GM21381 (cell line): ENCODE measurements around the gene IP6K1.
A peak's percentile ranks its signal among the peaks of the same experiment; 100 is the strongest.

Source experiments
- ATAC-seq: cut with Tn5 transposase; IDR thresholded peaks from one replicate; pipeline ENCODE4 v1.9.1; 2021; ENCODE audit warnings: mild to moderate bottlenecking, moderate library complexity; ENCODE audit not compliant: unreplicated experiment

Gene IP6K1

GRCh38 chr3:49725906-49726681 is 60.2 kb downstream of the IP6K1 start:
- no peak for ATAC-seq

- ATAC-seq = no peak
Measured at GRCh38 chr3:49724586-49724985, 61.8 kb downstream of the IP6K1 start.

- peak; percentile 84 for ATAC-seq
Measured at GRCh38 chr3:49723628-49724551, 62.5 kb downstream of the IP6K1 start, which contains the start of gene GMPPB. Gene GMPPB, minus strand, starts transcription at chr3:49723951. Its CDS starts 225 bp downstream, at chr3:49723726.

DNA sequence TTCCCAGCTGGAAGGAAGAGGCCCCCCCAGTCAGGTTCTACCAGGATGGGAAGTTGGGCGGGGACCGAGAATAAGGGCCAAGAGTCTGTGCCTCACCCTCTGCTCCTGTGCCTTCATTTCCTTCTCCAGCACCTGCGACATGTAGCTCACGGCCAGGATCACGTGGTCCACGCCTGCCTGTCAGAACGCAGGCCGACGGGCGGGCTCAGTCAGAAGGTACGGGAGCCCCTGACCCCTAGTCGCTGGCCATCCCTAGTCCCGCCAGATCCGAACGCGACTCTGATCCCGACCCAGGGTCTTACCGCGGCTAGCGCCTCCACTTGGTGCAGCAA is 63.1 kb downstream of the IP6K1 start:
- ATAC-seq = peak; percentile 4

GRCh38 chr3:49722896-49723295 is 63.4 kb downstream of the IP6K1 start:
- ATAC-seq = no peak

GRCh38 chr3:49721896-49722781 is 64.2 kb downstream of the IP6K1 start:
- no peak for ATAC-seq

- ATAC-seq = no peak
Measured at GRCh38 chr3:49721596-49721895, 64.8 kb downstream of the IP6K1 start.

DNA sequence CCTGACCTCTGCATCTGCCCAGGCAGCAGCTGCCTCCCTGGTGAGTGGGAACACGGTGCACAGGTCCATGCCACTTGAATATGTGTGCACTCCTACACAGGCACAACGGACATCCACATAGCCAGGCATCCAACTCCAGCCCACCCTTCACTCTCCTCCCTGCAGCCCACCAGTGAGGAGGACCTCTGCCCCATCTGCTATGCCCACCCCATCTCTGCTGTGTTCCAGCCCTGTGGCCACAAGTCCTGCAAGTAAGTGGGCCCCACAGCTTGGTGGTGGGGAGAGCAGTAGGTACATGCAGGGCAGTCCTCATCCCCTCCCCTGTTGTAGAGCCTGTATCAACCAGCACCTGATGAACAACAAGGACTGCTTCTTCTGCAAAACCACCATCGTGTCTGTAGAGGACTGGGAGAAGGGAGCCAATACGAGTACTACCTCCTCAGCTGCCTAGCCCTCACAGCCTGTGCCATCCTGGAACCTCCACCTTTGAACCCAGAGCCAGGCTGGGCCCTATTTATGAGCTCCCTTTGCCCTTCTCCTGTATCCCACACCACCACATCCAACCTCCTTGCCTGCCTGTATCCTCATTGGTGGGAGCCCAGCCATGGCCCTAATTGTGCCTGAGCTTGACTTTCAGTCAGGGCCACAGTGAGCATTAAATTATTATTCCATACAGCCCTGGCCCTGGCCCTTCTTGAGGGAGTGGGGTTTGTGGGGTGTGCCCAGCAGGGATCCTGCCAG is 65.3 kb downstream of the IP6K1 start:
- no peak for ATAC-seq

DNA sequence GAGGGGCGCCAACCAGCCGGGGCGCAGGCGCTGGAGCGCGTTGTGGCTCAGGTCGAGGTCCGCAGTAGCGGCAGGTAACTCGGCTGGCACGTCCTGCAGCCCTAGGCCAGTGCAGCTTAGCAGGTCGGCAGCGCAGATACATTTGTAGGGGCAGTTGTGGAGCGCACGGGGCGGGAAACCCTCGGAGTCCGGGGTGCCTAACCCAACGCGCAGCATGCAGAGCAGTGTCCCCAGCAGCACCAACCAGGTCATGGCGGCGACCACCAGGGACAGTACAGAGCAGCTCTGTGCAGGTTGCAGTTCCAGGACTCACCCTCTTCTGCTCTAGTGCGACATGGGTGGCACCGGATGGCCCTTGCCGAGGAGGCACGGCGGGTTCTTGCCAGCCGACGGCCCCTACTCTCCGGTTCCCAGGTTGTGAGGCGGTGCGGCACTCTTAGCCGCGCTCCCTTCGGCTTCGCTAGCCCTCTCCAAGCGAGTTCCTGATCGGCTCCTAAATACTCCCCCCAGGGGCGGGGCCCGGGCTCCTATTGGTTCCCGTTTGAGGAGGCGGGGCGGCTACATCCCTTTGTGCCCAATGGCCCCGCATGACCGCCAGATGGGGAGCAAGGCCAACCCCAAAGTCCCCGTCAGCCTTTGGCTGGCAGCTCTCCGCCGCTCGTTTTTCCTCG is 67.0 kb downstream of the IP6K1 start, which contains the start of gene AMIGO3:
TSS of gene AMIGO3 (minus strand) at position 471 of the 671 bp plus-strand sequence. CDS start at position 252, 219 bp downstream.
- ATAC-seq = peak; percentile 40

DNA sequence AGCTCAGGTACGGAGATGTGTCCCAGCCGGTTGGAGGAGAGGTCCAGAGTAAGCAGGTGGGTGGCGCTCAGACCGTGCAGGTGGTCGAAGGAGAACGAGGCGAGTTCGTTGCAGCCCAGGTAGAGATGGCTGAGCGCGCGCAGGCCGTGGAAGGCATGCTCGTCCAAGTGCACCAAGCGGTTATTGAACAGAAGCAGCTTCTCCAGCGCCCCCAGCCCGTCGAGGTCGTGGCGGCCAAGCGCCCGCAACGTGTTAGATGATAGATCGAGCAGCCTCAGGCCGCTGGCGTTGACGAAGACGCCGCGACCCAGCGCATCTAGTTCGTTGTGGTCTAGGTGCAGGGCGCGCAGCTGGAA is 67.5 kb downstream of the IP6K1 start:
- no peak for ATAC-seq

- ATAC-seq = no peak
Measured at GRCh38 chr3:49717959-49718857, 68.1 kb downstream of the IP6K1 start.

GRCh38 chr3:49717211-49717958 is 69.0 kb downstream of the IP6K1 start:
- ATAC-seq = no peak

GRCh38 chr3:49716691-49717210 is 69.6 kb downstream of the IP6K1 start:
- no peak for ATAC-seq

- no peak for ATAC-seq
Measured at GRCh38 chr3:49716169-49716568, 70.2 kb downstream of the IP6K1 start.

- no peak for ATAC-seq
Measured at GRCh38 chr3:49715611-49716121, 70.7 kb downstream of the IP6K1 start.

DNA sequence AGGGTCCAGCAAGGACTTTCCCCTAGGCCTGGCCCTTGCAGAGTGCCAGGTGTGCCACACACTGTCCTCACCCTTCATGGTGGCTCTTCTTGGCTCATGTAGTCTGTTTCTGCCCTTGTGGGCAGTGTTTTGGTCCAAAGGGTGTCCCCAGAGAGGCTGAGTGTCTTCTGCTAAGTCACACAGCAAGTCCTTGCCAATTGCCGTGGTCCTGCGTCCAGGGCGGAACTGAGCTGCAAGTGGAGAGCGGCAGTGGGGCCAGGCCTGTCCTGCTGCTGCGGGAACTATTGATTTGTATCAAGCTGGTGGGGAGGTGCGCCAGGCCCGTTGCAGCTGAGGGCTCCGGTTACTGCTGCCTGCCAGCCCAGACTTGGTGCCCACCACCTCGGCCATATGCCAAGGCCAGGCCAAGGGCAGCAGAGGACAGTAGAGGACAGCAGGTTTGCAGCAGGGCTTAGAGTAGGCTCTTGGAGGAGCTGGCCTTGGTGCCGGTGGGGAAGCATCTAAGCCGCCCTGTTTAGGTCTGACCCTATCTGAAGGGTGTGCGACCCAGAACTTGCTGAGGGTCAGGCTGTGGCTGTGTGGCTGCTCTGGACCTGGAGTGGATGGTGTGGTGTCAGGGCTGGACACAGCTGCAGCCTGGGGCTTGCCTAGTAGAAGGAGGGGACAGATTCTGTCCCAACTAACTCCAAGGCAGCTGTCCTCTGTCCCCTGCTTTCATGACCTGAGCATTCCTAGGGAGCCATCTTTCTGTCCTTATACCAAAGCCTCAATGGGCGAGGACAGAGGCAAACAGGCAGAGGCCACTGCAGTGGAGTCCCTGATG is 71.4 kb downstream of the IP6K1 start:
- ATAC-seq = no peak
